Immature natural killer cell (primary cell): ENCODE measurements around the gene OR6N2. TPM values are rescaled to one million over a fixed set of nuclear protein-coding genes. Genes with fewer than 3 reads are reported as not detected.

Experiments used
- DNase-seq, 3 donors: peaks; one replicate each; pipeline ENCODE4 v3.0.0; 2022; ENCODE audit warnings: mixed read lengths in 1 of 3
- H3K27ac Mint-ChIP-seq, 6 donors: one replicate each; pipeline ENCODE4 v1.8.0; 2020; ENCODE audit warnings: mixed read lengths in 6 of 6, mild to moderate bottlenecking in 5 of 6, inconsistent platforms in 4 of 6, moderate library complexity in 3 of 6
- H3K27me3 Mint-ChIP-seq, 3 donors: one replicate each; pipeline ENCODE4 v1.8.0; 2020 to 2021; ENCODE audit warnings: low read depth in 3 of 3, mild to moderate bottlenecking in 3 of 3, mixed read lengths in 3 of 3, moderate library complexity in 3 of 3, inconsistent platforms in 1 of 3
- H3K36me3 Mint-ChIP-seq, 3 donors: one replicate each; pipeline ENCODE4 v1.8.0; 2020; ENCODE audit warnings: mixed read lengths in 3 of 3, inconsistent platforms in 2 of 3, mild to moderate bottlenecking in 2 of 3
- H3K4me1 Mint-ChIP-seq, 2 donors: one replicate each; pipeline ENCODE4 v1.8.0; 2020; ENCODE audit warnings: inconsistent platforms in 2 of 2, mild to moderate bottlenecking in 2 of 2, mixed read lengths in 2 of 2, moderate library complexity in 1 of 2
- H3K4me3 Mint-ChIP-seq, 5 donors: one replicate each; pipeline ENCODE4 v1.8.0; 2020; ENCODE audit warnings: mild to moderate bottlenecking in 5 of 5, mixed read lengths in 5 of 5, inconsistent platforms in 3 of 5, moderate library complexity in 3 of 5
- H3K9me3 Mint-ChIP-seq, 6 donors: one replicate each; pipeline ENCODE4 v1.8.0; 2020; ENCODE audit warnings: mild to moderate bottlenecking in 6 of 6, mixed read lengths in 6 of 6, inconsistent platforms in 4 of 6, moderate library complexity in 3 of 6
- polyA plus RNA-seq, 3 donors: library from polyadenylated mRNA; unstranded; fragments of 300-500 nt; fragmentation: Illumina TruSeq; gene quantifications; one replicate each; pipeline ENCODE4 v1.2.3, GENCODE V29; 2021

The OR6N2 gene, protein sequence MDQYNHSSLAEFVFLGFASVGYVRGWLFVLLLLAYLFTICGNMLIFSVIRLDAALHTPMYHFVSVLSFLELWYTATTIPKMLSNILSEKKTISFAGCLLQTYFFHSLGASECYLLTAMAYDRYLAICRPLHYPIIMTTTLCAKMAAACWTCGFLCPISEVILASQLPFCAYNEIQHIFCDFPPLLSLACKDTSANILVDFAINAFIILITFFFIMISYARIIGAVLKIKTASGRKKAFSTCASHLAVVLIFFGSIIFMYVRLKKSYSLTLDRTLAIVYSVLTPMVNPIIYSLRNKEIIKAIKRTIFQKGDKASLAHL
- polyA plus RNA-seq: not detected

DNA sequence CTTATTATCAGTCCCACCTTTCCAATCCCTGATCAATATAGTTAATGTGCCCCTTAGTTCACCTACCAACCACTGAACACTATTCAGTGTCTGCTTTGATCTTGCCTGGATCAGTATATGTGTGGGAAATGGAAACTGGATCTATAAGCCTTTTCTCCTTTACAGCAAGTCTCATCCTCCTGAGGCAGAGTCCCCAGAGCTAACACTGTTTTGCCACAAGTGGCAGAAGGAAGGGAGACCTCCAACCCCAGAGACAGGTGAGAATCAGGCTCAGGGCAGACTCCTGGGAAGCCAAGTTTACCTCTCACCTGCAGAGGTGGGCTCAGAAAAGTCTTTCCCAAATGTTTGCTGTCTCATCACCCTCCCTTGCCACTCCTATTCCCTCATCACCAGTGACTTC, at the start of gene OR6N2:
Gene OR6N2, minus strand, starts transcription at position 101 of the 400 bp plus-strand sequence. CDS start 3,569 bp downstream, outside the sequence.
- DNase-seq: no peak
- peaks cover 12 to 18% of the 10 kb centered on the region in 2 donors for H3K4me1 Mint-ChIP-seq
- H3K36me3 Mint-ChIP-seq: no peaks in the 10 kb centered on the region
- H3K4me3 Mint-ChIP-seq: no peak within 1 kb of the TSS
- no peak within 1 kb of the TSS for H3K27ac Mint-ChIP-seq
- H3K9me3 Mint-ChIP-seq: peaks cover 0 to 2% (median 0%) of the 10 kb centered on the region in 6 donors
- peaks cover 0 to 8% (median 2%) of the 10 kb centered on the region in 3 donors for H3K27me3 Mint-ChIP-seq

DNA sequence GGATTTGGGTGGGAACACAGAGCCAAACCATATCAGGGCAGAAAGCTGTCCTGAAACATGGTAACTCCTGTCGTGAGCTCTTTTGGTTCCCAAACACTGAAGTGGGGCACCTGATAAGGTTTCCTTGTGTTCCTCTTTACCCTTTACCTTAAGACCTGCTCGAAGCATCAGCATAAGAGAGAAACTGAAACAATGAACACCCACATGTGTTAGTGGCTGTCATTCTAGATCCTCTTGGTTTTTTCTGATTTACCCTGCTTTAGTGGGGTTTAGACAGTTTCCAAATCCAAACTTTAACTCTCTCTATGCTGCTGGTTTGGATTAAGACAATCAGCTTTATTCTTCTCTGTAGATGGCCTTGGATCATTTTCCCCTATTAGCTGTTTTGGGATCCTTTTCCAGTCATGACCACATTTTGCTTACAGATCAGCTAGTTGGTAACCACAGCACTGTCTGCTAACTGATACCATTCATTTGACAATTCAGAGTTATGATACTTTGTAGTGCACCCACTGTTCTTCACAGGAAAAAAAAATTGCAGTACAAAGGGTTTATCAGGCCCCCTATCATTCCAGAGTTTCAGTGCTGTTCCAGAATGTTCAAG, 49.2 kb upstream of the OR6N2 start:
- Mint-ChIP-seq H3K9me3 (peaks cover 2 to 30% (median 14%) of the 10 kb centered on the region in 6 donors), H3K36me3 (peaks cover 15 to 18% (median 15%) of the 10 kb centered on the region in 3 donors), H3K27ac (peak overlapping the region in 3 of 6 donors; percentile 14 to 43 (median 29)), H3K4me3 (peak overlapping the region in 1 of 5 donors; percentile 62), H3K27me3 (peaks cover 0 to 4% (median 3%) of the 10 kb centered on the region in 3 donors), H3K4me1 (peaks cover 16% of the 10 kb centered on the region in 2 donors)
- no peak for DNase-seq

DNA sequence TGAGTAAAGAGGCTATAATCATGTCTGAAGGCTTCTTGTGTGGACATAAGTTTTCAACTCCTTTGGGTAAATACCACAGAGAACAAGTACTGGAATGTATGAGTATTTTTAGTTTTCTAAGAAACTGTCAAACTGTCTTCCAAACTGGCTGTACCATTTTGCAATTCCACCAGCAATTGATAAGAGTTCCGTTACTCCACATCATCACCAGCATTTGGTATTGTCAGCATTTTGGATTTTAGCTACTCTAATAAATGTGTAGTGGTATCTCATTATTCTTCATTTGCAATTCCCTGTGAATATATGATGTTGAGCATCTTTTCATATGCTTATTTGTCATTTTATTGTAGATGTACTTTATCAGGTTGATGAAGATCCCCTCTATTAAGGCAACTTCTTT, 40.7 kb upstream of the OR6N2 start:
- peaks cover 0 to 2% (median 2%) of the 10 kb centered on the region in 3 donors for H3K27me3 Mint-ChIP-seq
- H3K9me3 Mint-ChIP-seq: peaks cover 0 to 1% (median 0%) of the 10 kb centered on the region in 6 donors
- peak overlapping the region in 1 of 6 donors; percentile 84 for H3K27ac Mint-ChIP-seq
- peaks cover 32 to 35% of the 10 kb centered on the region in 2 donors for H3K4me1 Mint-ChIP-seq
- no peak overlapping the region for H3K4me3 Mint-ChIP-seq
- H3K36me3 Mint-ChIP-seq: peaks cover 0 to 3% (median 0%) of the 10 kb centered on the region in 3 donors
- no peak for DNase-seq

DNA sequence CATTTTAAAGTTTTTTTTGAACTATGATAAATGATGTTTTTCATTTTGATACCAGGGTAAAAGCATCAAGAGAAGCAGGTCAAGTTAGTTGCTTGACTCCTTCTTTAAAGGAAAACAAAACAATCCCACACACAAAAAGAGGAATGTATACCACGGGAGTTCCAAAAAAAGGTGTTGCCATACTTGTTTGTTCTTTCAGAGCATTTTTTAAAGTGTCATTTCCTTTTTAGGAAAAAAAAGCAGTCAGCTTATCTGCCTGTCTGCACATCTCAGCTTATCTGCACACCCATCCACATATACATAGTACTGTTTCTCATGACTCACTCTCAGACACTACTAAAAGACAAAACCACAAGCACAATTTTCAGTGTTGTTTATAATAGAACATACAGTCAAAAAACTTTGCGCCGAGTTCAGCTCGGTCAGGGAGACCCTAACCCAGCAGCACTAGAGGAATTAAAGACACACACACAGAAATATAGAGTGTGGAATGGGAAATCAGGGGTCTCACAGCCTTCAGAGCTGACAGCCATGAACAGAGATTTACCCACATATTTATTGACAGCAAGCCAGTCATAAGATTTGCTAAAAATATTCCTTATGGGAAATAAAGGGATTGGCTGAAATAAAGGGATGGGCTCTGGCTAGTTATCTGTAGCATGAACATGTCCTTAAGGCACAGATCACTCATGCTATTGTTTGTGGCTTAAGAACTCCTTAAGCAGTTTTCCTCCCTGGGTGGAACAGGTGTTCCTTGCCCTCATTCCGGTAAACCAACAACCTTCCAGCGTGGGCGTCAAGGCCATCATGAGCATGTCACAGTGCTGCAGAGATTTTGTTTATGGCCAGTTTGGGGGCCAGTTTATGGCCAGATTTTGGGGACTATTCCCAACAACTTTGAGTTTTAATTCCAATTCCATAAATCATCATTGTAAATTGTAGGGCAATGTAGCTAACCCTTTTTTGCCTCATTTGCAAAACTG, 38.7 kb upstream of the OR6N2 start:
- Mint-ChIP-seq H3K4me3 (peak overlapping the region; percentile 61 to 88 (median 84)), H3K27ac (peak overlapping the region; percentile 84 to 96 (median 94))

DNA sequence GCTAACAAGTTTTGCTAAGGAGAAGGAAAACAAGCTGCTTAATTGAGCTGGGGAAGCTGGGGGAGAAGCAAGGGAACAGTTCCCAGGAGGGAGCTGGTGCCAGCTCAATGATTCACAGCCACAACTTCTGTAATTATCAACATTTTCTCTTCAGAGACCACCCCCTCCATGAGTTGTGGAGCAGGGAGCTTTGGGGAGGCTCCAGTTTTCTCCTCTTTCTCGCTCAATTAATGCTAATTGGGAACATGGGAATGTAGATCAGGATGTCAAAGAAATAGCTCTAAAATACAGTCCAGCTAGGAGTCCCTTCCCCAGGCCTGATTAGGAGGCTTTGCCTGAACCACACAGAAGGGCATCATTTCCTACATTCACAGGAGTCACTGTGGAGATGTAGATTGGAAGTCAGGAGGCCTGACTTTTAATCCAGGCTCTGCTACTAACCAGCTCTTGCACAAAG, 38.0 kb upstream of the OR6N2 start:
- no peak for DNase-seq
- no peaks in the 10 kb centered on the region for H3K9me3 Mint-ChIP-seq
- H3K27me3 Mint-ChIP-seq: no peaks in the 10 kb centered on the region
- H3K4me1 Mint-ChIP-seq: peaks cover 32 to 35% of the 10 kb centered on the region in 2 donors
- peak overlapping the region; percentile 84 to 96 (median 94) for H3K27ac Mint-ChIP-seq
- H3K36me3 Mint-ChIP-seq: no peaks in the 10 kb centered on the region
- H3K4me3 Mint-ChIP-seq: peak overlapping the region; percentile 61 to 88 (median 84)

More for the DNA sequence above, 38.7 kb upstream of the OR6N2 start:
- DNase-seq: peak; percentile 31 to 54 (median 40)
- peaks cover 32 to 35% of the 10 kb centered on the region in 2 donors for H3K4me1 Mint-ChIP-seq
- no peaks in the 10 kb centered on the region for H3K36me3 Mint-ChIP-seq
- no peaks in the 10 kb centered on the region for H3K9me3 Mint-ChIP-seq
- H3K27me3 Mint-ChIP-seq: no peaks in the 10 kb centered on the region

DNA sequence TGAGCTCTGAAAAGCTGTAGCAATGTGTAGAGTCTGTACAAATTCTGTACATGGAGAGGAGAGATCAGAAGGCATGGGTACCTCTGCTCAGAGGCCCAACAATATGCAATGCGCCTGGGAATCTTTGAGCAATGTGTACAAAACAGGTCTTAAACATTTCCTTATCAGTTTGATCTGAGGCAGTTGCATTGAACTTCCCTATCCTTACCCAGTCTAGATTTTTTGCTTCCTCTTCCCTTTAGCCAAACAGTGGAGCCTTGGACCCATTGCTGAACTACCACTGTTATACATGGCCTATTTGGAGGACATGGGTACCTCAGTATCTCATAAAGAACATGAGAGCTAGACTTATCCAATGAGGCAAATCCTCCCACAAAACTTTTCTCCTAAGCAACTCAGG, 37.6 kb upstream of the OR6N2 start:
- H3K4me3 Mint-ChIP-seq: peak overlapping the region in 2 of 5 donors; percentile 22 to 88
- no peaks in the 10 kb centered on the region for H3K27me3 Mint-ChIP-seq
- no peaks in the 10 kb centered on the region for H3K9me3 Mint-ChIP-seq
- no peak for DNase-seq
- peak overlapping the region; percentile 84 to 96 (median 94) for H3K27ac Mint-ChIP-seq
- H3K36me3 Mint-ChIP-seq: no peaks in the 10 kb centered on the region
- peaks cover 32 to 35% of the 10 kb centered on the region in 2 donors for H3K4me1 Mint-ChIP-seq

DNA sequence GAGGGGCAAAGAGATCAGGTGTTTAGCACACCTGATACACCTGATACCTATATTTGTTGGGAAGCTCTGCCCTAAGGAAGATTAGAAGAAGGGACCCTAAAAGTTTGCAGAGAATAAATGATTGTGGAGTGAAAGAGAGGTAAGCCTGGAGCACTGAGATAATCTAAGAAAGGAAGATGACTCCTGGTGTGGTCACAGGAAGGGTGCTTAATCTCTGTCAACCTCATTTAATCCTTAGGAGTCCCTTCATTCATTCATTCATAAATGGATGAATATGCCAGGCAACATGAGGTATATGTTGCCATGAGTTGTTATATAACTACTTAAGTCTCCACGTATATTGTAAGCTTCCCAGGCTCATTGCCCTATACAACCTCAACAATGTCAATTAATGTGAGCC, 34.0 kb upstream of the OR6N2 start:
- Mint-ChIP-seq H3K4me1 (peaks cover 27 to 33% of the 10 kb centered on the region in 2 donors), H3K4me3 (no peak overlapping the region), H3K27me3 (no peaks in the 10 kb centered on the region), H3K36me3 (no peaks in the 10 kb centered on the region), H3K27ac (no peak overlapping the region), H3K9me3 (no peaks in the 10 kb centered on the region)
- no peak for DNase-seq

DNA sequence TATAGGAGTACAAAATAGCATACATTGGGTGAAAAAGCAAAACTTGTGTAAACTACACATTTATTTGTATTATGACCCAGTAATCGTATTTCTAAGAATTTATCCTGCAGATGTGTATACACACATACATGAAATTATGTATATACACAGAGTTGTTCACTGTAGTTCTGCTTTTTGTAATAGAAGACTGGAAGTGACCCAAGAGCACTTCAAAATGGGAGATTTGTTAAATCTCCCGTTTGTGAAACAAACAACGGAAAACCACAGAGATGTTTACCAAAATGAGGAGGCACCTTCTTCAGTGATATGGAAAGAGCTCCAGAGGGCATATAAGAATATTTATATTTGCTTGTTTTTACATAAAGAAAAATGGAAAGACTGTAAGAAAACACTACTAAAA, 32.2 kb upstream of the OR6N2 start:
- Mint-ChIP-seq H3K27ac (no peak overlapping the region), H3K9me3 (no peaks in the 10 kb centered on the region), H3K4me1 (peaks cover 9 to 15% of the 10 kb centered on the region in 2 donors), H3K27me3 (no peaks in the 10 kb centered on the region), H3K4me3 (no peak overlapping the region), H3K36me3 (no peaks in the 10 kb centered on the region)
- no peak for DNase-seq

DNA sequence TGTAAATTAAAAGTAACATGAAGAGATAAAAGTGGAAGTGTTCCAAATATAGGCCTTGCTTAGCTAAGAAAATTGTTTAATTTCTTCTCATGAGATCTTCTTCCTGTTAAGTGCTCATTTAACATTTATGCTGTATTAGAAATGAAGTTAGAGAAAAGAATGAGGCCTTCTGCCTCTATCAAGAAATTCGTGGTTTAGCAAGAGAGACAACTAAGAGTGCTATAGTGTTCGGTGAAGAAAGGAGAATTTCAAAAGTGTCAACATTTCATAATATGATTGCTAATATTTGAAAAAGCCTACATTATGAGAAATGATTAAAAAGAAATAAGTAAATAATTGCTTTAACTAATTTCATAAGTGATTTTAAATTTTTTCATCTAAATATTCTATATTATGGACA, 31.3 kb upstream of the OR6N2 start:
- Mint-ChIP-seq H3K36me3 (no peaks in the 10 kb centered on the region), H3K4me3 (no peak overlapping the region), H3K4me1 (peaks cover 8 to 13% of the 10 kb centered on the region in 2 donors), H3K27ac (no peak overlapping the region), H3K9me3 (no peaks in the 10 kb centered on the region), H3K27me3 (no peaks in the 10 kb centered on the region)
- DNase-seq: no peak

DNA sequence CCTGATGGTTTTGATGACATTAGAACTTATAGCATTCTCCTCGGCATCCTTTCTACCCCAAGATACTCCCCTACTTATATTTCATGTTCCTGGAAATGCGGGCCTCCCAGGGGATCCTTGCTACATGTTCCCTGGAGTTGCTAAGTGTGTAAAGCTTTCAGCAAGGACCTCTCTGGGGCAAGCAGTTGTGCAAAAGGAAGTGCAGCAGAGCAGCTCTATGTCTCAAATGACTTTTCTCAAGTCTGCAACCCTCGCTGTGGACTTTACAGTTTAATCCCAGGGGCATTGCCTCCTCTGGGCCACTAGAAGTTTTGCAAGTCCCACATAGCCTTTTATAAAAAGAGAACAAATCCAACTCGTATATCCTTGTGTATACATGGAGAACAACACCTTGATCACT, 29.3 kb upstream of the OR6N2 start:
- Mint-ChIP-seq H3K4me1 (peaks cover 8 to 13% of the 10 kb centered on the region in 2 donors), H3K4me3 (no peak overlapping the region), H3K27me3 (no peaks in the 10 kb centered on the region), H3K9me3 (no peaks in the 10 kb centered on the region), H3K27ac (no peak overlapping the region), H3K36me3 (no peaks in the 10 kb centered on the region)
- DNase-seq: no peak

DNA sequence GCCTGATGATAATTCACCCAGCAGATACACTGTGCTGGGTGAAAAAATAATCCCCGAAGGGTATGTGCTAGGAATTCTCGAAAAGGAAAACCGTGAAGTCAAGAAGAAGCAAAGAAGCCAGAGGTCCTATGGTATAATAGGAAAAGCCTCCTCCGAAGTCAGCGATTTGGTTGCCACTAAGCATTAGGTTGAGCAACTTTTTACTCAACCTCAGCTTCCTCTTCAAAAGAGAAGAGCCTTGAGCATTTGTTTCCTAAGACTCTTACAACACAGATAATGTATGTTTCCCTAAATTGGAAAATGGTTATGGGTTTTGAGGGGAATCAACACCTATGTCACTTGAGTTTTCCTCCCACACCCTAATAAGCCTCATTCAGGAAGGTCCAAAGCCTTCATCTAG, 28.9 kb upstream of the OR6N2 start:
- H3K4me3 Mint-ChIP-seq: no peak overlapping the region
- no peaks in the 10 kb centered on the region for H3K36me3 Mint-ChIP-seq
- H3K4me1 Mint-ChIP-seq: peaks cover 8 to 13% of the 10 kb centered on the region in 2 donors
- H3K27me3 Mint-ChIP-seq: no peaks in the 10 kb centered on the region
- no peak overlapping the region for H3K27ac Mint-ChIP-seq
- DNase-seq: no peak
- no peaks in the 10 kb centered on the region for H3K9me3 Mint-ChIP-seq

DNA sequence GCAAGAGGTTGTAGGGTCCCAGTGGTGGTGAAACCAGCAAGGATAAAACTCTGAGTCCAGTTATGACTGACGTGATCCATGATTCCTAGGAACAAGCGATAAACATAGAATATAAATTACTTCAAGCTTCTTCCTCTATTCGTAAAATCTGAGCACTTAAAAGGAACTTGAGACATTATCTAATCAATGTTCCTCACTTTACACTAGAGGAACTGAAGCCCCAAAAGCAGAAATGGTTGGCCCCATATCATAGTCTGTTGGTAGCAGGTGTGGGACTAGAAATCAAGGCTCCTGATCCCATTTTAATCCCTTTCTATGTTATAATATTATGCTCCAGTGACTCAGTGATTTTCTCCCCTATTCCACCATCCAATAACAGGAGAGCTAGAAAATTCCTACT, 28.3 kb upstream of the OR6N2 start:
- H3K27me3 Mint-ChIP-seq: no peaks in the 10 kb centered on the region
- H3K36me3 Mint-ChIP-seq: no peaks in the 10 kb centered on the region
- peaks cover 8 to 13% of the 10 kb centered on the region in 2 donors for H3K4me1 Mint-ChIP-seq
- H3K27ac Mint-ChIP-seq: no peak overlapping the region
- no peak overlapping the region for H3K4me3 Mint-ChIP-seq
- no peaks in the 10 kb centered on the region for H3K9me3 Mint-ChIP-seq
- DNase-seq: no peak

DNA sequence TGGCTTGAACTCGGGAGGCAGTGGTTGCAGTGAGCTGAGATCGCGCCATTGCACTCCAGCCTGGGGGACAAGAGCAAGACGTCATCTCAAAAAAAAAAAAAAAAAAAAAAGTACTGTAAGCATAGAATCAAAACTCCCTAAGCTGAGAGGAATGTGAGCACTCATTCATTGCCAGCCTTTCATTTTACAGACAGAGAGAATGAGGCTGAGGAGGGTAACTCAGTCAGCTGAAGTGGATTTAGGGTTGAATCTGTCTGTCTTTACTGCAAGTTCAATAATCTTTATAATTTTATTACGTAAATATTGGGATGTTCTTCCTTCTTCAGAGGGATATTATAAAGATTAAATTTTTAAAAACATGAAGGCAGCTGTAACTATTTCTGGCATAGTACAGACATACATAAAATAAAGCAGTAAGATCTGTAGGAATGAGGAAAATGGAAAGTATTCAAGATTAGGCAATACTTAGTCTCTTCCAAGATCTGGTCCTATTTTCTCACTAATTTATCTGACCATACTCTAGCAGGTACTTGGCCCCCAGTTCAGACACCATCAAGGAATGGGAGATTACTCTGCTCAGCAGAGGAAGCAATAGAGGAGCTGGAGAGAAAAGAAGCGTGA, 26.0 kb upstream of the OR6N2 start:
- no peak overlapping the region for H3K4me3 Mint-ChIP-seq
- H3K27ac Mint-ChIP-seq: no peak overlapping the region
- peaks cover 0 to 6% (median 0%) of the 10 kb centered on the region in 3 donors for H3K36me3 Mint-ChIP-seq
- DNase-seq: no peak
- no peaks in the 10 kb centered on the region for H3K27me3 Mint-ChIP-seq
- no peaks in the 10 kb centered on the region for H3K9me3 Mint-ChIP-seq
- peaks cover under 1% of the 10 kb centered on the region in 2 donors for H3K4me1 Mint-ChIP-seq
